GM23248 (cell line): ENCODE results near the gene RIT2. TPM values are rescaled to one million over a fixed set of nuclear protein-coding genes. Genes with fewer than 3 reads are reported as not detected.

Source experiments
- DNase-seq: peaks from one replicate; pipeline ENCODE4 v3.0.0-alpha.2; 2015
- H2AFZ ChIP-seq: fragments of 200-600 bp; sonication (generic); 2 replicates; pipeline ENCODE4 v1.6.1; 2016; ENCODE audit warnings: antibody characterized with exemption
- H3F3A ChIP-seq: fragments of 200-600 bp; sonication (generic); 2 replicates; pipeline ENCODE4 v1.6.1; 2016; ENCODE audit warnings: mild to moderate bottlenecking, antibody characterized with exemption, mixed run types; ENCODE audit not compliant: insufficient read depth
- H3K27ac ChIP-seq: fragments of 200-600 bp; sonication (generic); 2 replicates; pipeline ENCODE4 v1.5.1; 2016; ENCODE audit warnings: mild to moderate bottlenecking
- H3K27me3 ChIP-seq: fragments of 200-600 bp; sonication (generic); replicated peaks from 2 replicates; pipeline ENCODE4 v1.6.1; 2016; ENCODE audit warnings: mild to moderate bottlenecking; ENCODE audit not compliant: insufficient read depth
- H3K36me3 ChIP-seq: fragments of 200-600 bp; sonication (generic); 2 replicates; pipeline ENCODE4 v1.6.1; 2016; ENCODE audit warnings: low read depth, mild to moderate bottlenecking
- H3K4me1 ChIP-seq: fragments of 200-600 bp; sonication (generic); 2 replicates; pipeline ENCODE4 v1.6.1; 2016; ENCODE audit warnings: mild to moderate bottlenecking; ENCODE audit not compliant: insufficient read depth
- H3K4me2 ChIP-seq: fragments of 200-600 bp; sonication (generic); one replicate; pipeline ENCODE4 v1.6.1; 2016; ENCODE audit warnings: mild to moderate bottlenecking; ENCODE audit not compliant: unreplicated experiment
- H3K4me3 ChIP-seq: fragments of 200-600 bp; sonication (generic); 2 replicates; pipeline ENCODE4 v1.5.1; 2016; ENCODE audit warnings: mild to moderate bottlenecking
- H3K79me2 ChIP-seq: fragments of 200-600 bp; sonication (generic); 2 replicates; pipeline ENCODE4 v1.6.1; 2016; ENCODE audit warnings: mild to moderate bottlenecking; ENCODE audit not compliant: insufficient read depth
- H3K9ac ChIP-seq: fragments of 200-600 bp; sonication (generic); 2 replicates; pipeline ENCODE4 v1.6.1; 2016; ENCODE audit warnings: mild to moderate bottlenecking
- H3K9me2 ChIP-seq: fragments of 200-600 bp; sonication (generic); 2 replicates; pipeline ENCODE4 v1.6.1; 2016; ENCODE audit warnings: mixed run types, mild to moderate bottlenecking, moderate library complexity; ENCODE audit not compliant: insufficient read depth
- H3K9me3 ChIP-seq: fragments of 200-600 bp; sonication (generic); one replicate; pipeline ENCODE4 v1.6.1; 2017; ENCODE audit warnings: low read depth
- H4K20me1 ChIP-seq: fragments of 200-600 bp; sonication (generic); 2 replicates; pipeline ENCODE4 v1.6.0; 2016; ENCODE audit not compliant: insufficient read depth
- EZH2 ChIP-seq: fragments of 200-600 bp; sonication (generic); IDR thresholded peaks from 2 replicates; pipeline ENCODE4 v1.6.1; 2018; ENCODE audit warnings: antibody characterized with exemption, mild to moderate bottlenecking; ENCODE audit not compliant: insufficient read depth, poor library complexity, severe bottlenecking
- EZH2phosphoT487 ChIP-seq: fragments of 200-600 bp; sonication (generic); IDR thresholded peaks from 2 replicates; pipeline ENCODE4 v1.6.1; 2018; ENCODE audit warnings: antibody characterized with exemption, moderate library complexity, mild to moderate bottlenecking, low read depth; ENCODE audit not compliant: insufficient read depth
- WGBS, 2 experiments: methylation state at CpG; one replicate each; pipeline ENCODE4 v1.1.6; 2015 to 2017; ENCODE audit warnings: low lambda C conversion rate in 2 of 2, low coverage in 1 of 2; ENCODE audit errors: missing lambda C conversion rate in 2 of 2; 5-methylcytosine and 5-hydroxymethylcytosine counted together
- in situ Hi-C: fragments of 300-500 bp; cut with MboI; formaldehyde crosslinking; loops from 2 replicates; pipeline ENCODE4 v1.15.0; 2020
- polyA plus RNA-seq: library from polyadenylated mRNA; unstranded; fragments of >200 nt; fragmentation: Nextera tagmentation; extraction: Ambion mirVana; gene quantifications from 2 replicates; pipeline ENCODE4 v1.2.1, GENCODE V29; 2016
- total RNA-seq: library from RNA; depleted of rRNA; stranded (reverse); fragments of >200 nt; shearing (Covaris generic); gene quantifications from 2 replicates; pipeline ENCODE4 v1.2.3, GENCODE V29; 2014

RIT2 gene
- total and polyA plus RNA-seq, 2 experiments from 2014 or later, result not detected

DNA sequence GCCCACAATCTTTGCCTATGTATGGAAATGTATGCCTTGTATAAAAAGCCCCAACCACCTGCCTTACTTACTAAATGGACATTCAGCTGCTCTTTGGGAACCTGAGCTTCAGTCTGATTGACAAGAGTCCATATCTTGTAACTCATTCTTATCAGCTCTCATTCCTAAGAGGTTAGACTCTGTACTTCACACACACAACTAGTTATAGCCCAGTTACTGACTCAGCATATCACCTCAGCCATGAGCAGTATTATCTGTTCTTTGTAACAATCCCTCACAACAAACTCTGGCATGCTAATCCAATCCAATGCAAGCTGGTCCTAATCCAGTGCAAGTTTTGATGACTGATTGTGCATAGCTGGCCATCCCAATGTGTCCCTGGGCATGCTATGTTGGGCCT lies 250.6 kb downstream of the RIT2 start:
- no peak overlapping the region for H3K9ac ChIP-seq
- no peaks in the 10 kb centered on the region for H3K9me3 ChIP-seq
- no peak overlapping the region for H3K4me3 ChIP-seq
- TF ChIP-seq EZH2, result no peak
- TF ChIP-seq EZH2phosphoT487, result no peak
- H3K27ac ChIP-seq, result no peak overlapping the region
- no peak for DNase-seq
- H3K36me3 ChIP-seq, result no peaks in the 10 kb centered on the region
- in situ Hi-C loops, result no loop called here
- H3K4me2 ChIP-seq, result no peak overlapping the region
- no peak overlapping the region for H2AFZ ChIP-seq
- no peaks in the 10 kb centered on the region for H3K27me3 ChIP-seq
- no peaks in the 10 kb centered on the region for H4K20me1 ChIP-seq
- no peaks in the 10 kb centered on the region for H3K9me2 ChIP-seq
- H3K4me1 ChIP-seq, result no peaks in the 10 kb centered on the region
- H3F3A ChIP-seq, result no peaks in the 10 kb centered on the region
- H3K79me2 ChIP-seq, result no peaks in the 10 kb centered on the region

DNA sequence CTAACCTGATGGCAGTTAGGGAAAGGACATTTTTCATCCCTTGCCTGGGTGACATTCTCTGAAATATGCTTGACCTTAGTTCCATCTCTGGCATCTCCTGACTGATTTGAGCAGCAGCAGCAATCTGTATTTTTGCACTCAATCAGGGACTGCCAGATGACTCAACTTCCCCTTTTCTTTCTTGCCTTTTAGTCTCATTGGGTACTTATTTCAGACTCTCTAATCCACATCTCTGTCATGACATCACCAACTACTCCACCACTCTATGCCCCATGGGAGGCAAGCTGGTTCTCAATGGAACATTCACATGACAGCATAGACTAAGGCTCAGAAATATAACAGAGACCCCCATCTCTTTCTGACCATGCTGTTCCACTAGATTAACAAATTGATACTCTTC lies 254.2 kb downstream of the RIT2 start:
- in situ Hi-C loops, result no loop called here

DNA sequence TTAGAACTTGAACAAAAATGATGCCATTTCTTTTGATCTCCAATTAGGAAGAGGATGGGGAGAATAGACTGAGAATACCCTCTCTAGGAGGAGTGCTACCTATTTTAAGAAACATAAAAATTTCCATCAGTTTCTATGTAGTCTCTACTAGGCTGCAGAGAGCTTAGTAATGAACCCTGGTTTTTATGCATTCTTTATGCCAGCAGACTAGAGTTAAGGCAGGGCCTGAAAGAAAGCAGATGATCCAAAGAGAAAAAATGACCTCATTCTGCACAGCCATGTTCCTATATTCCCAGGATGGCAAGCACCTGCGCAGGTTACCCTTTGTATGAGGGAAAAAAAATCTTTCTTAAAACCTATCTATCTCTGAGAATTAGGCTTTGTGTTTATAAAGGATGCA lies 254.9 kb downstream of the RIT2 start:
- Histone ChIP-seq H2AFZ (no peak overlapping the region), H3F3A (no peaks in the 10 kb centered on the region), H3K9me3 (no peaks in the 10 kb centered on the region), H4K20me1 (no peaks in the 10 kb centered on the region), H3K79me2 (no peaks in the 10 kb centered on the region), H3K36me3 (no peaks in the 10 kb centered on the region), H3K4me1 (no peaks in the 10 kb centered on the region), H3K4me2 (no peak overlapping the region), H3K4me3 (no peak overlapping the region), H3K9me2 (no peaks in the 10 kb centered on the region), H3K27ac (no peak overlapping the region), H3K9ac (no peak overlapping the region), H3K27me3 (no peaks in the 10 kb centered on the region)
- no peak for DNase-seq
- 15 to 21% methylated on average over 1 of the region's 1 CpG for WGBS, 2 experiments
- TF ChIP-seq EZH2 (no peak), EZH2phosphoT487 (no peak)
- in situ Hi-C loops, result no loop called here

More for the DNA sequence above, 254.2 kb downstream of the RIT2 start:
- Histone ChIP-seq H3K36me3 (no peaks in the 10 kb centered on the region), H3K4me1 (no peaks in the 10 kb centered on the region), H3K27me3 (no peaks in the 10 kb centered on the region), H3K9ac (no peak overlapping the region), H4K20me1 (no peaks in the 10 kb centered on the region), H3F3A (no peaks in the 10 kb centered on the region), H3K79me2 (no peaks in the 10 kb centered on the region), H3K27ac (no peak overlapping the region), H3K9me3 (no peaks in the 10 kb centered on the region), H3K4me3 (no peak overlapping the region), H3K4me2 (no peak overlapping the region), H3K9me2 (no peaks in the 10 kb centered on the region), H2AFZ (no peak overlapping the region)
- TF ChIP-seq EZH2, result no peak
- DNase-seq, result no peak

DNA sequence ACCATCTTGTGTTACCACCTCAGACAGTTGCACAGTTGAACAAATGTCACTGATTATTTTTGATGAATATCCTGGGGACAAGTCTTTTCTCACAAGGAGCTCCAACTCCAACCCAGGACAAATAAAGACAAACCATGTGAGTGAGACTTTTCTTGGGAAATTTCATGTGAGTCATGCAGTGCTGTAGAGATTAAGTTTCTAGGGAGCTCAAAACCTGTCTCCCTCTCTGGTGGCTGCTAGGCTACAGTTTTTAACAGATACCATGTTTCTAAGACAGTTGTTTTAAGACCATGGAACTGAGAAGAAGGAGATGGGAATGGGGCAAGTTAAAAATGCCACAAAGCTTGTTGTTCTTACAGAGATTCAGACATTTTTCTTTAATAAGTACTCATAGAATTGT lies 255.5 kb downstream of the RIT2 start:
- Histone ChIP-seq H3K4me1 (no peaks in the 10 kb centered on the region), H3K4me2 (no peak overlapping the region), H3K4me3 (no peak overlapping the region), H3K9me2 (no peaks in the 10 kb centered on the region), H3K27ac (no peak overlapping the region), H3K27me3 (no peaks in the 10 kb centered on the region), H2AFZ (no peak overlapping the region), H3K36me3 (no peaks in the 10 kb centered on the region), H3K9ac (no peak overlapping the region), H3F3A (no peaks in the 10 kb centered on the region), H4K20me1 (no peaks in the 10 kb centered on the region), H3K9me3 (no peaks in the 10 kb centered on the region), H3K79me2 (no peaks in the 10 kb centered on the region)
- in situ Hi-C loops, result no loop called here
- no peak for DNase-seq
- TF ChIP-seq EZH2phosphoT487 (no peak), EZH2 (no peak)

DNA sequence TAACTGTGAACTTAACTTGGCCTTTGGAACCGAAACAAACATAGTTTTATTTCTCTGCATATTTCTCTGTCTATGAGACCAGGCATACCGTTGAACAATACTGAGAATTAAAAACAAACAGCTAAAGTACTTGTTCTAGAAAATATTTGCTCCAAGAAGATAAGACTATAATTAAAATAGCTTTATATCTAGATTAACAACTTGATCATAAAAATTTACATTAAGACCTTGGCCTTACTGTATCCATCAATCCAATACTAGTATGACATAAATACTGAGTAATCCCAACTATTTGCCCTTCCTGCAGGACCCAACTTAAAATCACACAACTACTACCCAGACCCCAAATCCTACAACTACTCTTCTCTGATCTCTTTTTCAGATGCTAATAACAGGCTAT lies 260.9 kb downstream of the RIT2 start:
- Histone ChIP-seq H3K36me3 (no peaks in the 10 kb centered on the region), H3K9ac (no peak overlapping the region), H3K4me1 (no peaks in the 10 kb centered on the region), H2AFZ (no peak overlapping the region), H3K4me3 (no peak overlapping the region), H3K27ac (no peak overlapping the region), H3K9me3 (no peaks in the 10 kb centered on the region), H4K20me1 (no peaks in the 10 kb centered on the region), H3K27me3 (no peaks in the 10 kb centered on the region), H3K9me2 (no peaks in the 10 kb centered on the region), H3K79me2 (no peaks in the 10 kb centered on the region), H3K4me2 (no peak overlapping the region), H3F3A (no peaks in the 10 kb centered on the region)
- 11 to 19% methylated on average over 2 of the region's 2 CpGs for whole genome bisulfite sequencing, 2 experiments
- no peak for DNase-seq
- TF ChIP-seq EZH2 (no peak), EZH2phosphoT487 (no peak)
- in situ Hi-C loops, result loop anchor here (10.0 kb wide), 1 partner anchor 60 kb away; no protein-coding TSS in a partner anchor
